Inferior parietal cortex (tissue), 1 donor: ENCODE measurements around the gene PDHB.
"Not testable (repeated sequence)": the region's sequence is repeated elsewhere in the genome, so short reads cannot be mapped to it uniquely, and the experiment has no call there.

ENCODE experiments used
- DNase-seq: peaks from one replicate; pipeline ENCODE4 v3.0.0-alpha.2; 2016; ENCODE audit errors: extremely low spot score

PDHB gene

GRCh38 chr3:58437276-58437675 is 3.6 kb upstream of the PDHB start:
- DNase-seq: not testable (repeated sequence)

GRCh38 chr3:58434990-58435389 is 1.4 kb upstream of the PDHB start:
- no peak for DNase-seq

GRCh38 chr3:58434511-58434910 is 879 bp upstream of the PDHB start:
- DNase-seq: no peak

GRCh38 chr3:58434168-58434504 is 504 bp upstream of the PDHB start:
- no peak for DNase-seq

- DNase-seq: no peak
Observed at GRCh38 chr3:58432905-58433304, 727 bp downstream of the PDHB start.

- no peak for DNase-seq
Observed at GRCh38 chr3:58429657-58430056, 4.0 kb downstream of the PDHB start.

DNA sequence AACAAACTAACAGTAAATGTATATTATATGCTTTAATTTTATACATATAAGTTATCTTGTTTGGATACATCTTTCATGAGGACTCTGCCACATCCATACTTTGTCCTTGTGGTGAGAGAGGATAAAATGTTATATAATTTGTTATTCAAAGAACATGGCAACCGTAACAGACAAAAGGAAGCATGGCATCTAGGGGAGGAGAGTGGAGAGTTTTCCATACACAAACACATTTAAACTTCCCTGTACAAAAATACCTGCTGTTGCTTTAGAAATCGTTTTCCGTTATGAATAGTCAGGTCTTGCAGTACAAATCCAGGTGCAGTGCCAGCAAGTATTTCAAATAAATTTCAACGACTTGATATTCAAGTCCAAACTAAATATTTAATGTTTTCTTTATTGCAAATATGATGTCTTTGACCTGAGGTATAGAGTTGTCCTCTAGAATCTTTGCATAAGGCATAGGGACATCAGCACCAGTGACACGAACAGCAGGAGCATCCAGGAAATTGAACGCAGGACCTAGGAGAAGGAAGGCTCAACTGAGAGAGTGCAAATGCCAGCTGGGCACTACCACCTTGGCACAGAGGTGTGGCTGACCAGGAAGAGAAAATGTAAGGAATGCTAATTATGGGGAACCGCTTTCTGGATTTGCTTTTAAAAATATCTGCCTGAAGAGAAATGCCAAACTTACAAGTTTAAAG is 5.8 kb downstream of the PDHB start:
- DNase-seq: no peak

- DNase-seq: no peak
Observed at GRCh38 chr3:58425782-58426181, 7.8 kb downstream of the PDHB start.

GRCh38 chr3:58424613-58425012 is 9.0 kb downstream of the PDHB start:
- DNase-seq: no peak

DNA sequence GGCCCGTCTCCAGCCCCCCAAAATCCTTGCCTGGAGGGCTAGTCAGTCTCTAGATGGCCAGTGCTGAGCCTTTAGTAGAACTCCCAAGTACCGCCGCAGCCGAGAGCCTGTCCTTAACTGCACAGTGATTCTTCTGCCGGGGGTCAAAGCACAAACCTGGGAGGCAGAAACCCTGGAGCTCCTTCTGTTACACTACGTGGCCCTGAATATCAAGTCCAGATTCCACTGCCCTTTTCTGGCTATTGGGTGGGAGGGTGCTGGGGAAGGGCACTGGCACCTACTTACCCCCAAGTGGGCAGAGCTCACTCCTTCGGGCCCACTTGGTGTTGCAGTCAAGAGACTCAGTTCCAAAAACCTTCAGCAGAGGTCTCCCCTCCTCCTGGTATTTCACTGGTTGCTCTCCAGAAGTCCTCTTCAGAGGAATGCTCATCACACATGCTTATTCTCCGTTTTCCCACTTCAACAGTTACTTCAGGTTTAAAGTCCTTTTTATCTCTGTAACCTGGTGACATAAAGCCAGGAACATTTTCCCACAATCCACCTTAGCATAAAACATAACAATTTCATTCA is 10.8 kb downstream of the PDHB start:
- DNase-seq: no peak

DNA sequence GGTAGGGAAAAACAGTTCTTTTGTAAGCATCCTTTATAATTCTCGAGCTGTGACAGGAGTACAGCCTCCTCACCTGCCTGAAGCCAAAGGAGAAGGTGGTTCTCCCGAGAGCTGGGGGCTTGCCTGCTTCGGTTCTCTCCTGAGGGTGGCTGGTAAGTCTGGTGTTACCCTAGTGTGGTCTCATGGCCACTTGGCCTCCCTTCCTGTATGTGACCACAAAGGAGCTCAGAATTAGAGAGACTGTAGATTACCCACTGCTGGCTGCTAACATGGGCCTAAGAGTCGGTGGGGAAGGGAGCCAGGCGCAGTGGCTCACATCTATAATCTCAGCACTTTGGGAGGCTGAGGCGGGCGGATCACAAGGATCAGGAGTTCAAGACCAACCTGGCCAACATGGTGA is 12.6 kb downstream of the PDHB start:
- DNase-seq: no peak

DNA sequence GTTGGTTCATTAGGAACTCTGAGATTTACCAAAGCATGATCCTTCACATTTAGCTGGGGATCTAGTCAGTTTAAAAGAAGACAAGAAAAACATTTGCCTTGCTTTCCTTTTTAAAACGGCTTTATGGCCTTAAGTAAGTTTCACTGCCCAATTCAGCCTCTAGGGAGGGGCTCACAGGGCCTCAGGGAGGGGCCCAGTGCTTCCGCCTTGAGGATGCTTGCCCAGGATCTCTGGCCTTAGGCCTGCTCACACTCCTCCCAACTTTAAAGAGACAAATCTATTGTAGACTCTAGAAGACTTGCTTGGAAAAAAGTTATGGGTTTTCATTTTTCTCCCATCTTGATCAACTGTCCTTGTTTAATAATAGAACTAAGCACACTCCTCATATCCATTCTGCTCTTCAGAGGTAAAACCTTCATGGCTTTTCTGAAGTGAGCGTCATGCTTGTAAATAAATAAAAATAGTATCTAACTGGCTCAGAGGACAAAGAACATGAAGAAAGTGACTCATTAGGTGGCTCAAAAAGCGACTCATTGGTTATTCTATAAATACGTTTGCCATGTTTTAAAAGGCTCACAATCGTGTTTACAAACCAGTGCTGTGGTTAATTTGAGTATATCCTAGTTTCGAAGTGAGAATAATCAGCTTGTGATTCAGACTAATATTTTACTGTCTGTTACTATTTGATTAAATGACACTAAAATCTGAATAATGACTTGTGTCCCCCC is 13.7 kb downstream of the PDHB start:
- DNase-seq: no peak

- no peak for DNase-seq
Observed at GRCh38 chr3:58418227-58418626, 15.4 kb downstream of the PDHB start.

GRCh38 chr3:58417075-58417474 is 16.6 kb downstream of the PDHB start:
- DNase-seq: no peak

- no peak for DNase-seq
Observed at GRCh38 chr3:58416191-58416590, 17.4 kb downstream of the PDHB start.

- DNase-seq: peak; percentile 78
Observed at GRCh38 chr3:58414538-58415197, 19.0 kb downstream of the PDHB start.

DNA sequence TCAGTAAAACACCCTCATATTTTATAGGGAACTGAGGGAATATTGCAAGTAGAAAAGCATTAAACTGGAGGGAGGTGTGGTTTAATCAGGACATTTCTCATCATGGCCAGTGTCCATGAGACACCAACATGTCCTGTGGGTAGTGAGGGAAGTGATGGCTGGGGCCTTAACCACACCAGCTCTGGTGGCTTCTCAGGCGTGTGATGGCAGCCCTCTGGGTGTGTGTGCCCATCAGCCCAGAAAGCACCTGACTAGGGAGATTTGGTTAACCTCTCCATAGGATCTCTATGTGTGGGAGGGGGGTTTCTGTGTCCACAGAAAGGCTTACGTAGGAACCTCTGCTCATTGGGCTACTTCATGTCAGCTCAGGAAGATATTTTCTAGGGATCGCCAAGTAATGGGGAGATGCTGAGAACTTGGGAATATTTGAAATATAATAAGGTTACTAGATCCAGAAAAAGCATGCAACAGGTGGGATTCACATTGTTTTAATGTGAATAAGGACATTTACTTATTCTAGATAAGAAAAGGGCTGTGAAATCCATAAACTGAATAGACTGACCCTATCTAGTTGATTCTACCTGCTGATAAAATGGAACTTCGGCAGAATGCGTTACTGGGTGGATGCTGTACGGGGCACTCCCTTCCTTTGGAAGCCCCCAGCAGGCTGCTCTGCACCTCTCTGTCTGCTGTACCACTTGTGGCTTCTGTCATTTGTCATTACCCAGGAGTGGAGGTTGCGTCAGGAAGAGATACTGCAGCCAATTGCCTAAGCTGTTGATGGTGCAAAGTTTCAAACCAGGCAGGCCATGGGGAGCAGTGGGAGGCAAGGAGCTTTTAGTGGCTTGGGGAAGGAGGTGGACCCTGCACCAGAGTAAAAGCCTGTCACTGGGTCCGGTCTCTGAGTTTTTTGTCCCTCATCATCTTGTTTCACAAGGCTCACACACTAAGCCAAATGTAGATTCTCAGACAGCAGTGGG is 21.5 kb downstream of the PDHB start:
- DNase-seq: no peak

- DNase-seq: no peak
Observed at GRCh38 chr3:58411036-58411435, 22.6 kb downstream of the PDHB start.

- DNase-seq: no peak
Observed at GRCh38 chr3:58409663-58410062, 24.0 kb downstream of the PDHB start.

- DNase-seq: no peak
Observed at GRCh38 chr3:58408906-58409305, 24.7 kb downstream of the PDHB start.

DNA sequence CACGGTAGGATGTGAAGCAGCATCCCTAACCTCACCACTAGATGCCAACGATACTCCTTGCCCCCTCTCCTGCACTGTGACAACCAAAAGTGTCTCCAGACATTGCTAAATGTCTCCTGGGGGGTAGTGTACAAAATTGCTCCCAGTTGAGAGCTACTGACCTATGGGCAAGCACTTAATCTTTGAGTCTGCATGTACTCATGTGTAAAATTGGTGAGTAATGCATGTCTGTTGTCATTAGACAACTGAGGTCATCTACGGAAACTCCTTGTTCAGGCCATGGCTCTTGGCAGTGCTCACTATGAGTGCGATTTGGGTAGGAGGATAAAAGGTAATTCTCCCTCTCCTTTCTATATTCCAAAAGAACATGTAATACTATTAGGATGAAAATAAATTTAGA is 29.2 kb downstream of the PDHB start:
- DNase-seq: no peak
